Activated T-cell treated with anti-CD3 and anti-CD28 coated beads, Interleukin-2, amount 50 U/mL, for 24 hours (primary cell): ENCODE data around the gene HEXA.

Experiments
- DNase-seq: peaks from one replicate; pipeline ENCODE4 v3.0.0-alpha.2; 2020
- H3K27ac Mint-ChIP-seq: 2 replicates; pipeline ENCODE4 v1.8.0; 2020; ENCODE audit warnings: mild to moderate bottlenecking, mixed read lengths
- H3K27me3 Mint-ChIP-seq: 2 replicates; pipeline ENCODE4 v1.8.0; 2020; ENCODE audit warnings: mixed read lengths
- H3K36me3 Mint-ChIP-seq: 2 replicates; pipeline ENCODE4 v1.8.0; 2020; ENCODE audit warnings: low read depth, mixed read lengths
- H3K4me1 Mint-ChIP-seq: 2 replicates; pipeline ENCODE4 v1.8.0; 2020; ENCODE audit warnings: low read depth, mixed read lengths
- H3K4me3 Mint-ChIP-seq: 2 replicates; pipeline ENCODE4 v1.8.0; 2020; ENCODE audit warnings: mild to moderate bottlenecking, moderate library complexity, mixed read lengths
- H3K9me3 Mint-ChIP-seq: 2 replicates; pipeline ENCODE4 v1.8.0; 2020; ENCODE audit warnings: mixed read lengths

The HEXA gene

GRCh38 chr15:72358121-72358520 lies 17.7 kb downstream of the HEXA start:
- DNase-seq, result no peak
- peaks cover 44% of the 10 kb centered on the region for H3K36me3 Mint-ChIP-seq
- H3K4me1 Mint-ChIP-seq, result peaks cover 14% of the 10 kb centered on the region
- no peak overlapping the region for H3K4me3 Mint-ChIP-seq
- no peaks in the 10 kb centered on the region for H3K27me3 Mint-ChIP-seq
- no peaks in the 10 kb centered on the region for H3K9me3 Mint-ChIP-seq
- no peak overlapping the region for H3K27ac Mint-ChIP-seq

- Mint-ChIP-seq H3K27ac (no peak overlapping the region), H3K4me3 (no peak overlapping the region), H3K4me1 (peaks cover 14% of the 10 kb centered on the region), H3K27me3 (no peaks in the 10 kb centered on the region), H3K9me3 (no peaks in the 10 kb centered on the region), H3K36me3 (peaks cover 79% of the 10 kb centered on the region)
- DNase-seq, result no peak
Measured at GRCh38 chr15:72354496-72354895, 21.3 kb downstream of the HEXA start.

GRCh38 chr15:72353266-72353665 lies 22.5 kb downstream of the HEXA start:
- DNase-seq, result no peak
- peaks cover 4% of the 10 kb centered on the region for H3K4me1 Mint-ChIP-seq
- peaks cover 91% of the 10 kb centered on the region for H3K36me3 Mint-ChIP-seq
- H3K27ac Mint-ChIP-seq, result peak overlapping the region; percentile 38
- H3K27me3 Mint-ChIP-seq, result no peaks in the 10 kb centered on the region
- H3K4me3 Mint-ChIP-seq, result no peak overlapping the region
- no peaks in the 10 kb centered on the region for H3K9me3 Mint-ChIP-seq

- Mint-ChIP-seq H3K4me3 (no peak overlapping the region), H3K4me1 (no peaks in the 10 kb centered on the region), H3K27ac (no peak overlapping the region), H3K9me3 (no peaks in the 10 kb centered on the region), H3K27me3 (no peaks in the 10 kb centered on the region), H3K36me3 (peaks cover 80% of the 10 kb centered on the region)
- DNase-seq, result no peak
Measured at GRCh38 chr15:72345806-72346205, 30.0 kb downstream of the HEXA start.

GRCh38 chr15:72345280-72345679 lies 30.5 kb downstream of the HEXA start:
- Mint-ChIP-seq H3K4me3 (no peak overlapping the region), H3K9me3 (no peaks in the 10 kb centered on the region), H3K27ac (no peak overlapping the region), H3K27me3 (no peaks in the 10 kb centered on the region), H3K36me3 (peaks cover 78% of the 10 kb centered on the region), H3K4me1 (no peaks in the 10 kb centered on the region)
- no peak for DNase-seq

GRCh38 chr15:72344602-72345001 lies 31.2 kb downstream of the HEXA start:
- no peaks in the 10 kb centered on the region for H3K4me1 Mint-ChIP-seq
- peaks cover 74% of the 10 kb centered on the region for H3K36me3 Mint-ChIP-seq

GRCh38 chr15:72342385-72342784 lies 33.4 kb downstream of the HEXA start:
- Mint-ChIP-seq H3K4me1 (no peaks in the 10 kb centered on the region), H3K27ac (no peak overlapping the region), H3K27me3 (no peaks in the 10 kb centered on the region), H3K36me3 (peaks cover 69% of the 10 kb centered on the region), H3K9me3 (no peaks in the 10 kb centered on the region), H3K4me3 (no peak overlapping the region)
- DNase-seq, result peak; percentile 42

More at GRCh38 chr15:72344602-72345001, 31.2 kb downstream of the HEXA start:
- Mint-ChIP-seq H3K4me3 (no peak overlapping the region), H3K27ac (no peak overlapping the region), H3K27me3 (no peaks in the 10 kb centered on the region), H3K9me3 (no peaks in the 10 kb centered on the region)
- no peak for DNase-seq

GRCh38 chr15:72341361-72341760 lies 34.5 kb downstream of the HEXA start:
- Mint-ChIP-seq H3K4me3 (no peak overlapping the region), H3K27me3 (no peaks in the 10 kb centered on the region), H3K9me3 (no peaks in the 10 kb centered on the region), H3K36me3 (peaks cover 61% of the 10 kb centered on the region), H3K27ac (no peak overlapping the region), H3K4me1 (no peaks in the 10 kb centered on the region)
- no peak for DNase-seq

- Mint-ChIP-seq H3K27me3 (no peaks in the 10 kb centered on the region), H3K4me3 (no peak overlapping the region), H3K4me1 (no peaks in the 10 kb centered on the region), H3K9me3 (no peaks in the 10 kb centered on the region), H3K36me3 (peaks cover 51% of the 10 kb centered on the region), H3K27ac (no peak overlapping the region)
- no peak for DNase-seq
Measured at GRCh38 chr15:72340366-72340765, 35.4 kb downstream of the HEXA start.

- H3K9me3 Mint-ChIP-seq, result no peaks in the 10 kb centered on the region
- H3K4me3 Mint-ChIP-seq, result no peak overlapping the region
- no peaks in the 10 kb centered on the region for H3K4me1 Mint-ChIP-seq
- H3K36me3 Mint-ChIP-seq, result peaks cover 53% of the 10 kb centered on the region
- H3K27ac Mint-ChIP-seq, result no peak overlapping the region
- DNase-seq, result no peak
- H3K27me3 Mint-ChIP-seq, result no peaks in the 10 kb centered on the region
Measured at GRCh38 chr15:72339777-72340177, 36.0 kb downstream of the HEXA start.

- Mint-ChIP-seq H3K4me1 (no peaks in the 10 kb centered on the region), H3K4me3 (no peak overlapping the region), H3K27ac (no peak overlapping the region), H3K9me3 (no peaks in the 10 kb centered on the region), H3K27me3 (no peaks in the 10 kb centered on the region), H3K36me3 (peaks cover 50% of the 10 kb centered on the region)
- DNase-seq, result no peak
Measured at GRCh38 chr15:72338617-72339321, 37.0 kb downstream of the HEXA start.

- no peaks in the 10 kb centered on the region for H3K9me3 Mint-ChIP-seq
- no peak for DNase-seq
- H3K4me3 Mint-ChIP-seq, result no peak overlapping the region
- H3K36me3 Mint-ChIP-seq, result peaks cover 45% of the 10 kb centered on the region
- no peak overlapping the region for H3K27ac Mint-ChIP-seq
- no peaks in the 10 kb centered on the region for H3K27me3 Mint-ChIP-seq
- no peaks in the 10 kb centered on the region for H3K4me1 Mint-ChIP-seq
Measured at GRCh38 chr15:72338148-72338547, 37.7 kb downstream of the HEXA start.

GRCh38 chr15:72334842-72335241 lies 41.0 kb downstream of the HEXA start:
- Mint-ChIP-seq H3K9me3 (no peaks in the 10 kb centered on the region), H3K4me3 (no peak overlapping the region), H3K36me3 (peaks cover 32% of the 10 kb centered on the region), H3K4me1 (no peaks in the 10 kb centered on the region), H3K27ac (no peak overlapping the region), H3K27me3 (no peaks in the 10 kb centered on the region)
- DNase-seq, result no peak

- no peak overlapping the region for H3K27ac Mint-ChIP-seq
- H3K4me1 Mint-ChIP-seq, result no peaks in the 10 kb centered on the region
- H3K36me3 Mint-ChIP-seq, result peaks cover 34% of the 10 kb centered on the region
- no peak overlapping the region for H3K4me3 Mint-ChIP-seq
- H3K27me3 Mint-ChIP-seq, result no peaks in the 10 kb centered on the region
- no peak for DNase-seq
- no peaks in the 10 kb centered on the region for H3K9me3 Mint-ChIP-seq
Measured at GRCh38 chr15:72331021-72331420, 44.8 kb downstream of the HEXA start.

- Mint-ChIP-seq H3K36me3 (peaks cover 20% of the 10 kb centered on the region), H3K4me1 (peaks cover 15% of the 10 kb centered on the region), H3K4me3 (no peak overlapping the region), H3K27ac (no peak overlapping the region), H3K9me3 (peaks cover 3% of the 10 kb centered on the region), H3K27me3 (peaks cover 6% of the 10 kb centered on the region)
- DNase-seq, result no peak
Measured at GRCh38 chr15:72323752-72324151, 52.1 kb downstream of the HEXA start.
